Liver (tissue), 9 donors: ENCODE data around the gene ZNF280A. TPM values are rescaled to one million over a fixed set of nuclear protein-coding genes. Genes with fewer than 3 reads are reported as not detected.

Experiments used
- DNase-seq: peaks from one replicate; pipeline ENCODE4 v3.0.0-alpha.2; 2017; ENCODE audit warnings: low spot score
- H3K27ac ChIP-seq, 2 donors: one replicate each; pipeline ENCODE4 v1.7.0; 2013; ENCODE audit warnings: inconsistent platforms in 2 of 2, low read length in 2 of 2, control low read depth in 1 of 2, low read depth in 1 of 2, mild to moderate bottlenecking in 1 of 2
- H3K27me3 ChIP-seq, 4 donors: one replicate each; pipeline versions ENCODE4 v1.6.1 to v1.7.0; 2013; ENCODE audit warnings: low read length in 3 of 4, inconsistent platforms in 1 of 4, mild to moderate bottlenecking in 1 of 4, moderate library complexity in 1 of 4; ENCODE audit not compliant: control insufficient read depth in 4 of 4, insufficient read depth in 4 of 4
- H3K36me3 ChIP-seq, 4 donors: one replicate each; pipeline versions ENCODE4 v1.6.1 to v1.7.0; 2013; ENCODE audit warnings: low read length in 3 of 4, mild to moderate bottlenecking in 3 of 4, low read depth in 1 of 4, moderate library complexity in 1 of 4; ENCODE audit not compliant: control insufficient read depth in 4 of 4, insufficient read depth in 3 of 4
- H3K4me1 ChIP-seq, 4 donors: one replicate each; pipeline versions ENCODE4 v1.6.1 to v1.7.0; 2013; ENCODE audit warnings: low read length in 3 of 4, mild to moderate bottlenecking in 3 of 4, moderate library complexity in 1 of 4; ENCODE audit not compliant: control insufficient read depth in 4 of 4, insufficient read depth in 4 of 4
- H3K4me3 ChIP-seq, 3 donors: one replicate each; pipeline versions ENCODE4 v1.6.1 to v1.7.0; 2013; ENCODE audit warnings: low read length in 3 of 3, control low read depth in 1 of 3, low read depth in 1 of 3, mild to moderate bottlenecking in 1 of 3
- H3K9ac ChIP-seq, 2 donors: one replicate each; pipeline ENCODE4 v1.7.0; 2013; ENCODE audit warnings: low read length in 2 of 2, mild to moderate bottlenecking in 2 of 2, moderate library complexity in 2 of 2, control low read depth in 1 of 2, low read depth in 1 of 2
- H3K9me3 ChIP-seq, 4 donors: one replicate each; pipeline versions ENCODE4 v1.6.1 to v1.7.0; 2013; ENCODE audit warnings: low read length in 3 of 4; ENCODE audit not compliant: control insufficient read depth in 4 of 4
- ATF3 ChIP-seq: IDR thresholded peaks from 2 replicates; pipeline ENCODE4 v1.6.1; 2016; ENCODE audit warnings: antibody characterized with exemption
- CTCF ChIP-seq: fragments of 150-350 bp; IDR thresholded peaks from 2 replicates; pipeline ENCODE4 v1.5.1; 2017; ENCODE audit warnings: improper control_type of control experiment, low read depth, low read length; ENCODE audit not compliant: missing input control
- EGR1 ChIP-seq, 2 donors: IDR thresholded peaks; 2 replicates each; pipeline ENCODE4 v1.6.1; 2016 to 2018; ENCODE audit warnings: antibody characterized with exemption in 2 of 2, low read depth in 2 of 2
- FOXA1 ChIP-seq: IDR thresholded peaks from 2 replicates; pipeline ENCODE4 v1.6.1; 2016; ENCODE audit warnings: antibody characterized with exemption
- GABPA ChIP-seq, 2 donors: IDR thresholded peaks in 1 of 2; conservative IDR thresholded peaks in 1 of 2; 2 replicates each; pipeline ENCODE4 v1.6.1; 2016; ENCODE audit warnings: antibody characterized with exemption in 2 of 2, mild to moderate bottlenecking in 1 of 2, moderate library complexity in 1 of 2
- HNF4A ChIP-seq, 2 donors: conservative IDR thresholded peaks; 2 replicates each; pipeline ENCODE4 v1.6.1; 2016; ENCODE audit warnings: antibody characterized with exemption in 2 of 2, mild to moderate bottlenecking in 2 of 2
- HNF4G ChIP-seq: IDR thresholded peaks from 2 replicates; pipeline ENCODE4 v1.6.1; 2016; ENCODE audit warnings: antibody characterized with exemption
- JUND ChIP-seq, 2 donors: IDR thresholded peaks; 2 replicates each; pipeline ENCODE4 v1.6.1; 2016; ENCODE audit warnings: antibody characterized with exemption in 2 of 2
- MAX ChIP-seq: IDR thresholded peaks from 2 replicates; pipeline ENCODE4 v1.6.1; 2016; ENCODE audit warnings: antibody characterized with exemption
- RAD21 ChIP-seq, 2 donors: IDR thresholded peaks; 2 replicates each; pipeline ENCODE4 v1.6.1; 2016; ENCODE audit warnings: antibody characterized with exemption in 2 of 2, mild to moderate bottlenecking in 2 of 2
- REST ChIP-seq: IDR thresholded peaks from 2 replicates; pipeline ENCODE4 v1.6.1; 2016; ENCODE audit warnings: antibody characterized with exemption, mild to moderate bottlenecking
- RXRA ChIP-seq, 2 donors: IDR thresholded peaks; 2 replicates each; pipeline ENCODE4 v1.6.1; 2017 to 2018; ENCODE audit warnings: antibody characterized with exemption in 2 of 2, mild to moderate bottlenecking in 1 of 2
- SP1 ChIP-seq: IDR thresholded peaks from 2 replicates; pipeline ENCODE4 v1.6.1; 2018; ENCODE audit warnings: antibody characterized with exemption, mild to moderate bottlenecking
- TAF1 ChIP-seq: conservative IDR thresholded peaks from 2 replicates; pipeline ENCODE4 v1.6.1; 2016; ENCODE audit warnings: antibody characterized with exemption, mild to moderate bottlenecking
- YY1 ChIP-seq: IDR thresholded peaks from 2 replicates; pipeline ENCODE4 v1.6.1; 2016; ENCODE audit warnings: antibody characterized with exemption, mild to moderate bottlenecking
- WGBS: extraction: QIAGEN DNeasy Blood & Tissue Kit; methylation state at CpG from one replicate; pipeline ENCODE4 v1.1.7; 2013; 5-methylcytosine and 5-hydroxymethylcytosine counted together
- polyA plus RNA-seq, 2 donors: library from polyadenylated mRNA; stranded (reverse) in 1 of 2; unstranded in 1 of 2; fragments of 200-250 nt in 1 of 2; fragments of >200 nt in 1 of 2; fragmentation: Nextera tagmentation in 1 of 2; extraction: Ambion mirVana in 1 of 2; gene quantifications; one replicate each; pipeline versions ENCODE4 v1.2.1 to v1.2.3, GENCODE V29; 2013 to 2015
- total RNA-seq, 2 donors: library from RNA; depleted of rRNA; stranded (reverse); fragments of >200 nt; gene quantifications; one replicate each; pipeline ENCODE4 v1.2.3, GENCODE V29; 2014
- donor health status: healthy.
- donor health status: healthy.
- donor health status: healthy.
- donor health status: healthy.
- donor health status: healthy.

ZNF280A gene
- total and polyA plus RNA-seq, 4 donors = not detected

- DNase-seq = no peak
- peaks cover 0 to 3% (median 0%) of the 10 kb centered on the region in 4 donors for H3K27me3 ChIP-seq
- H3K4me3 ChIP-seq = no peak overlapping the region
- peaks cover 0 to 3% (median 0%) of the 10 kb centered on the region in 4 donors for H3K36me3 ChIP-seq
- H3K9ac ChIP-seq = no peak overlapping the region
- H3K4me1 ChIP-seq = no peaks in the 10 kb centered on the region
- 93% methylated on average over 6 of the region's 6 CpGs for WGBS
- no peak overlapping the region for H3K27ac ChIP-seq
- TF ChIP-seq HNF4A (conservative IDR thresholded peaks at IDR 0.05) = no peak
- TF ChIP-seq YY1 = no peak
- no peak for TF ChIP-seq HNF4G
- no peak for TF ChIP-seq TAF1
- TF ChIP-seq SP1 = no peak
- TF ChIP-seq EGR1 (IDR thresholded peaks at IDR 0.05; ENCODE audit: low read depth in 2 of 2) = no peak
- no peak for TF ChIP-seq RAD21 (IDR thresholded peaks at IDR 0.05)
- no peak for TF ChIP-seq CTCF
- no peak for TF ChIP-seq JUND (IDR thresholded peaks at IDR 0.05)
- no peak for TF ChIP-seq RXRA (IDR thresholded peaks at IDR 0.05)
- TF ChIP-seq GABPA (IDR thresholded peaks at IDR 0.05 in 1 of 2, conservative IDR thresholded peaks at IDR 0.05 in 1 of 2) = no peak
- TF ChIP-seq MAX = no peak
- no peak for TF ChIP-seq FOXA1
- no peaks in the 10 kb centered on the region for H3K9me3 ChIP-seq
Observed at GRCh38 chr22:22487059-22487458, 33.0 kb downstream of the ZNF280A start.

GRCh38 chr22:22486132-22486899 lies 33.8 kb downstream of the ZNF280A start:
- no peak for TF ChIP-seq HNF4A (conservative IDR thresholded peaks at IDR 0.05)
- TF ChIP-seq HNF4G = no peak
- no peak for TF ChIP-seq REST
- TF ChIP-seq FOXA1 = no peak
- no peak for TF ChIP-seq YY1
- TF ChIP-seq GABPA (IDR thresholded peaks at IDR 0.05 in 1 of 2, conservative IDR thresholded peaks at IDR 0.05 in 1 of 2) = no peak
- TF ChIP-seq ATF3 = no peak
- TF ChIP-seq SP1 = no peak
- TF ChIP-seq EGR1 (IDR thresholded peaks at IDR 0.05; ENCODE audit: low read depth in 2 of 2) = no peak
- TF ChIP-seq TAF1 = no peak
- TF ChIP-seq JUND (IDR thresholded peaks at IDR 0.05) = no peak
- TF ChIP-seq CTCF = no peak
- TF ChIP-seq MAX = no peak
- H3K9ac ChIP-seq = no peak overlapping the region
- no peak overlapping the region for H3K27ac ChIP-seq
- no peak overlapping the region for H3K4me3 ChIP-seq
- 90% methylated on average over 4 of the region's 4 CpGs for WGBS
- H3K36me3 ChIP-seq = peaks cover 0 to 3% (median 0%) of the 10 kb centered on the region in 4 donors
- no peaks in the 10 kb centered on the region for H3K4me1 ChIP-seq
- no peak for DNase-seq
- H3K27me3 ChIP-seq = peaks cover 0 to 3% (median 0%) of the 10 kb centered on the region in 4 donors
- no peaks in the 10 kb centered on the region for H3K9me3 ChIP-seq
